Mononuclear cell (primary cell): ENCODE measurements around the gene UBXN10. TPM values are rescaled to one million over a fixed set of nuclear protein-coding genes. Genes with fewer than 3 reads are reported as not detected.

Source experiments
- total RNA-seq: library from RNA; depleted of rRNA; stranded (reverse); fragments of >200 nt; gene quantifications from one replicate; pipeline ENCODE4 v1.2.3, GENCODE V29; 2012

The UBXN10 gene
- total RNA-seq, 1 donor, result 0.52 TPM

Other genes starting within 250 kb of the UBXN10 start
- gene PLA2G2A, start 206.5 kb upstream of the UBXN10 start, total RNA-seq, result not detected
- not detected for gene PLA2G5, start 115.9 kb upstream of the UBXN10 start, total RNA-seq
- gene PLA2G2D, start 66.6 kb upstream of the UBXN10 start, total RNA-seq, result not detected
- not detected for gene PLA2G2F, start 46.8 kb upstream of the UBXN10 start, total RNA-seq
- under 0.01 TPM for gene PLA2G2C, start 422 bp downstream of the UBXN10 start, total RNA-seq
- gene VWA5B1, start 104.8 kb downstream of the UBXN10 start, total RNA-seq, result not detected